ENCODE results near the gene UBE2J1.

GRCh38 chr6:89315249-89315885 is 37.2 kb downstream of the UBE2J1 start, which contains the start of gene GABRR2:
- no peak for TF ChIP-seq POLR2A (IDR thresholded peaks at IDR 0.05; ENCODE audit: extremely low read depth, insufficient read length)
- TF ChIP-seq CTCF (IDR thresholded peaks at IDR 0.05; ENCODE audit: low read depth, low read length), result no peak
